ENCODE results near the gene PHLDB2.
A peak's percentile ranks its signal among the peaks of the same experiment; 100 is the strongest.

PHLDB2 gene

DNA sequence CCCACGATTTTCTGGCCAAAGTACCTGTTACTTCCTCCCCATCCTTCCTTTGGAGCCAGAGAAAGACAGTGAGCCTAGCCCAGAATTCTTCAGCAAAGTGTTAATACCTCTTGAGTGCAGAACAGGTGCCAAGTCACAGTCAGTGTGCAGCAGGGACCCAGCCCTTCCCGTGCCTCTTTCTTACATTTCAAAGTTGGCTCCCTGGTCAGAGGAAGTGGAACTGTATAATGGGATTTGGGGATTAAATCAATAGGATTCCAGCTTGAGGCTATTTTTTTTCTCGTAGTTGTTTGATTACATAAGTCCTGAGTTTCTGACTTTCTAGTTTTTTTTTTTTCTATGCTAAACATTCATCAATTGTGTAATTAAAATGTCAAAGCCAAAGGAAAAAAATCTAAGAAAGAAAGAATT is 67.2 kb downstream of the PHLDB2 start:
- DNase-seq (ENCODE audit: low read depth), result no peak

DNA sequence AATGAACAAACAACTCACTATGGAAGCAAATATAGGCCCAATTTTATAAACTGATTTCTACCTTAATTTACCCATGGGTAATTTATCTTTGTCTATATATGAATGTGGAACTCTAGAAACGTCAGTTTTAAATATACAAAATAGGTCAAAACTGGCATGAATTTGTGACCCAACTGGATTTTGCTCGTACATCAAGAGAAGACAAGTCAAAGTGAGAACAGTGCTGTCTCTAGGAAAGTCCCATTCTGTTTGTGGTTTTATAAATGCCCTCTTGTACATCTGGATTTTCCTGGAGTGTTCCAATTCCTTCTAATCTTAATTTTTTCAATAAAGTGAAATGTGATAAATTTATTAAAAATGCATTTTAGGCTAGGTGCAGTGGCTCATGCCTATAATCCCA is 69.5 kb downstream of the PHLDB2 start:
- DNase-seq (ENCODE audit: low read depth), result no peak

DNA sequence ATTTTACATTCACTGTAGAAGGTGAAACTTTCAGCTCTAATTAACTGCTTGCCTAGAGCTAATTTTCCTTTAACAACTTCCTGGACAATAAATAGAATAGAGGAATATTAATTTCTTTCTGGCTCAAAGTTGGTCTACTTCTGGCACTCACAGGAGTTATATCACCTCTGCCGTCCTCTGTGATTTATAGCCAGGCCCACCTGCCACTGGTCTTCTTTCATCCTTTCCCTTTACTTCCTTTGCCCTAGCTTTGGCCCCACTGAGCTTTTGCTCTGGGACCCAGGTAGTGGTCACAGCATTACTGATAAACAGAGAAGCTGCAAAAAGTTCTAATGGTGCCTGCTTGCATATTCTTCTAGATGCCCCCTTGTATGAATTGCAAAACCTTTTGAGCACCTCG is 70.4 kb downstream of the PHLDB2 start:
- DNase-seq (ENCODE audit: low read depth), result no peak

DNA sequence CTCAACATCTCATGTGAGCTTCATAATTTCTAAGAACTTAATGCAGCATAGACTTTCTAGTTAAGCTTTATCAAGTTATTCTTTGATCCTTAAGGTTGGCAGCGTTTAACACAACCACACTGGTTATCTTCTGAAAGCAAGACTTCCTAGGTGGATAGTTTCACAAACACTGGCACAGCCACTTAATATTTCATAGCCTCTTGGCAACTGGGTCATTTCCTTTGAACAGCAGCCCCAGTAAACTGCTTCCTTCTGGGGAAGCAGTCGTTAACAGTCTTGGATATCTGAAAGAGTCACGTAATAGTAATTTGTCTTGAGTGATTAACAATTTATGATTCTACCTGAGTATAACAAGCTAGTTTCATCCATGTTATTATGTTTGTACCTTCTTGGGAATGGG is 73.9 kb downstream of the PHLDB2 start:
- DNase-seq (ENCODE audit: low read depth), result no peak

DNA sequence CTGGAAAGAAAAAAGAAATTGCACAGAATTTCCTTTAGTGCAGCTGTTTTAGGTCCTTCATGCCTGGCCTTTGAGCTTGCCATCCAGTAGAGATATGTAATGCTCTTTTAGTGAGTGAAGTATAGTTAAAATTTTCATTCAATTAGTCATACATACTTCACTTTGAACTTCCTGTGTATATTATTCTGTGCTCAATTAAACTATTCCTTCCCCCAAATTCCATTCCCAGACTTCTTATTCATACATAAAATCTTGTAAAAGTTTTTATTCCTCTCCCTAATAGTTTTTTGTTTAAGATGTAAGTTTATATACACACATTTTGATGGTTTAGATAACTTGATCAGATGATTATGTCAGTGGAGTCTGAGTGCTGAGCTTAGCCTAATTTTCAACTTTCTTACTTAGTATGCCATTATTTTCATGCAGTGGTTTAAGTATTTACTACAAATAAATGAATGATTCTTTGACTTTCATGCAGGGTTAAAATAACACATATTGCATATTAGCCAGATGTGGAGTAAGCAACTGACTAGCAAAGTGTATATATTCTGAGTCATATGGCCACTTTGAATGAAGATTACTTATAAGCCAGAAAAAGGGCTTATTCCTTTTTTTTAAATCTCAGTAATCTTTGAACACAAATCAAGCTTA is 77.3 kb downstream of the PHLDB2 start:
- no peak for DNase-seq (ENCODE audit: low read depth)

DNA sequence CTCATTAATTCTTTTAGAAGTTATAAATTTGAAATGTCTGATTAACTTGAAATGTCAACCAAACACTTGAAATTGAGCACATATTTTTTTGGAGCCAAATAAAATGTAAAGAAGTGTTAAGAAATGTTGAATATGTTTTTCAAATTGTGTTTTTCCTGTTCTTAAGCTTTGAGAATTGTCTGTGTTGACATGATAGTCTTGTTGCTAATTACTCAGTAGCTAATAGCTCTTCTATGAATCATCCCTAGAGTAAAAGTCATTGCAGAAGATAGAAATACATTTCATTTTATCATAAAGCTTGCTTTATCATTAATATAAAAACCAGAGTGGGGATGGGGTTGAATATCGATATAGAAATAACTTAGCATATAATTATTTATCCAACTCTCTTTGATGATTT is 77.9 kb downstream of the PHLDB2 start:
- DNase-seq (ENCODE audit: low read depth), result no peak

DNA sequence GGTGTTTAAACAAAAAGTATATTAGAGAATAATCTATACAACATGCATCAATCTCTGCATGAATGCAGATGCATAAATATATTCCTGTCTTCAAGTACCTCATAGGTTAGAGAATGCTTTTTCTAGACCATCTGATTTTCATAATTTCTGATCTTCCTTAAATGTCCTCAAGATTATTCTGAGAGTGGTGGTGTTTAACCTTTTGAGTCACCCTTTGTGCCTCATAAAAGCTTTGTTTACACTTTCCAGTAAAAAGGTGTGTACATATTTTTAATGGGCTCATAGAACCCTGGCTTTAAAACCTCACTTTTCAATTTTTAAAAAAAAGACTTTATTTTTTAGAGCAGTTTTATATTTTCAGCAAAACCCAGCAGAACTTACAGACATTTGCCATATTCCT is 78.8 kb downstream of the PHLDB2 start:
- DNase-seq (ENCODE audit: low read depth), result no peak

DNA sequence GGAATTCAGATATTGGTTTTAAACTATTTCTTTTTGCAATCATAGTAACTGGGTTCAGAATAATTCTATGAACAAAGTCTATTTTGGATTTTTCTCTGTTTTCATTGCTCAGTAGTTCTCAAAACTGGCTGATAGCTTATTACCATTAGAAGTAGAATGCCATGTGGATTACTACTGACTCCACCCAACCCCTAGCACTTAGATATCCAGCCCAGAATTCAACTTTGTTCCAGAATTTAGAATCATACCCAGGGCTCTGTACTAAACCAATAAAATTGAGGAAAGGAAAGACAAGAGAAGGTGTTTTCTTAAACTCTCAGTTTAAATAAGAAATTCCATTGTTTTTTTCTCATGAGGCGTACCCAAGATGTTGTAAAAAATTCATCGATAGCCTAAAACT is 80.8 kb downstream of the PHLDB2 start:
- no peak for DNase-seq (ENCODE audit: low read depth)

DNA sequence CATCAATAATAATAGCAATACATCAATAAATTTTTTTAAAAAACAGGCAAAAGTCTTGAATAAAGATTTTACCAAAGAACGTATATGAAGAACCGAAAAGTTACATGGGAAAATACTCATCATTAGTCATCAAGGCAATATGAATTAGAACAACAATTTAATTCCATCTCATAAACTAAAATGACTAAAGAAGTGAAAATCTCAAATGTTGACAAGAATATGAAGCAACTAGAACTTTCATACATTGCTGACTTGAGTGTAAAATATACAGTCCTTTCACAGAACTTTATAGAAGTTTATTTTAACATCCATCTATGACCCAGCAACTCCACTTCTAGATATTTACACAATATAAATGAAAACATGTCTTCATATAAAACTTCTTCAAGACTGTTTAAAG is 84.5 kb downstream of the PHLDB2 start:
- no peak for DNase-seq (ENCODE audit: low read depth)

DNA sequence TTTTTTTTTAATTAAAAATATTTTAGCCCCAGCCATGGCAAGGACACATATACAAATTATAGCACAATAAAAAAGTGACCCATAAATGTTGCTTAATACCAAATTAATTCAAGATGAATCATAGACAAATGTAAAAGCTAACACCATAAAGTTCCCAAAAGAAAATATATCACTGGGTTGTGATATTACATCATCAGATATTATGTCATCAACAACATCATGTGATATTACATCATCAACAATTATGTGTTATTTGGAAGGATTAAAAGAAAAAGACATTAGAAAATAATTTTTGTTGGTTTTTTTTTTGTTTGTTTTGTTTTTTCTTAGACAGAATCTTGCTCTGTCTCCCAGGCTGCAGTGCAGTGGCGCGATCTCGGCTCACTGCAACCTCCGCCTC is 85.3 kb downstream of the PHLDB2 start:
- no peak for DNase-seq (ENCODE audit: low read depth)

DNA sequence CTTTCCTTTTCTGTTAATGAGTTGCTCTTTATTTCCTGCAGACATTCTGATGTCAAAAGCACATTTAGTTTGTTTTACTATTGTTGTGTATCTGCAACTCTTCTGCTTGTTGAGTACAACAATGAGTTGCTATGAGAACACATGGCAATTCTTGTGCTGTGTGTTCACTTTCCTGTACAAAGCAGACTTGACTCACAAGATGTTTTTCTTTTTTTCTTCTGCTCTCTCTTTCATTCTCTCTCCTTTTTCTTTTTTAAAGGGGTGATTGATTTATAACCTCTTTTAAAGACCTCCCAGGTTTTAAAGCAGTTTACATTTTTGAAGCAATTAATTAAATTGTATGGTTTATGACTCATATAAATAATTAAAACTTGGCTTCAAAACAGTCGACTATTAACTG is 88.2 kb downstream of the PHLDB2 start:
- no peak for DNase-seq (ENCODE audit: low read depth)

DNA sequence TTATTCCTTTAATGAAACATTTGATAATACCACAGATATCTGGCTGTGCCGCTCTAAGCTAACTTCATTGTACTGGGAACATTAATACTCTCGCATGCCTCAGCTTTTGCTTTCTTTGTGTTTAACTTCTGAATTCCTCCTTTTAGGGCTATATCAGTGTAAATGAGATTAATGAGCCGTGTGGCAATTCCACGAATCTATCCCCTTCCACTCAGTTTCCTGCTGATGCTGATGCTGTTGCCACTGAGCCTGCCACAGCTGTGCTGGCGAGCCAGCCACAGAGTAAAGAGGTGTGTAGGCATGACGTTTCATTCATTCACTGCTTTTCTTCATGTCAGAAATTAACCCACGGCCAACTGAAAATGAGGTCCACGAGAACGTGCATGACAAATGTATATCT is 89.7 kb downstream of the PHLDB2 start:
- DNase-seq (ENCODE audit: low read depth), result no peak

DNA sequence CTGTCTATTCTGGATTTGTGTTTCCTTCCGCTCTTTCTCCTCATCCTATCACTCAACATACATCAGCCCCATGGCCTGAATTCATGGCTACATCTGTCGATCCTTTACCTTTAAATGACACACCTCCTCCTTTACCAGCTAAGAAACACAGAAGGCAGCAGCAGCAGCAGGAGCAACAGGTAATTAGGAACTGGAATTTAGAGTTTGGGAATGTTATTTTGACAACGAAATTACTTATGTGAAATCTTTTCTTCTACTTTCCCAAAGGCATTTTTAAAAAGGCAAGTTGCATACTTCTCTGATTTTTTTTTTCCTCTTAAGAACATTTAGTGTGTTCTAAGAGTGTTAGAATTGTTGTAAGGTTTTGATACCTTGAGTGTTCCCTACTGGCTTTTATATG is 90.6 kb downstream of the PHLDB2 start:
- DNase-seq (ENCODE audit: low read depth), result no peak

DNA sequence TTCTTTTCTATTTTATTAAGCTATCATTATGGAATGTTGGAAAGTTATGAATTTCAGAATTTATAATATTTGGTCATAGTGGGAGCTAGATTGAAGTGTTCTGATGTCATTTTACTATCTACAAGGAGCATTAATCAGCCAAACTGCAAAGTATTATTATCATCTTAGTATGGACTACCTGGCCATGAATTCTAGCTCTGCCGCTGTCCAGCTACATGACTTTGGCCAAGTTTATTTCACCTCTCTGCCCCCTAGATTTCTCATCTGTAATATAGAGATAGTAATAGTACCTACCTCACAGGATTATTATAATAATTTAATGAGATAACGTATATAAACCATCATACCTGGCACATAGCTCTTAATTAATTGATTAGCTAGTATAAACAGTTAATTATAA is 92.0 kb downstream of the PHLDB2 start:
- DNase-seq (ENCODE audit: low read depth), result no peak

DNA sequence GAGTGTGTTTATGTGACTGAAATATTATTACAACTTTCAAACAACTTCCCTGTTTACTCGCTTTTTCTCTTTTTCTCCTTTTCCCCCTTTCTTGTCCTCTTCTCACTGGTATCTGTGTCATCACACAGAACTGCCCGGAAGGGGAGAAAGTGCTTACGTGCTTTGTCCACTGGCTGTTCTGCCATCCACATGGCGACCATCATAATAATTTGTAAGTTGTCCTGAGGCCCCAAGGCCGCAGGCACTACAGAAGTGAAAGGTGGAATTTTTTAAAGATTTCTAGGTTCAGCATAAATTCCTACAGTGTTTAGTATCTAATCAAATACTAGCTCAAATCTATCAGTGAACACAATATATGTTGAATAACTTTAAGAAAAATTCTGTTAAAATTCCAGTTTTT is 93.0 kb downstream of the PHLDB2 start:
- no peak for DNase-seq (ENCODE audit: low read depth)

DNA sequence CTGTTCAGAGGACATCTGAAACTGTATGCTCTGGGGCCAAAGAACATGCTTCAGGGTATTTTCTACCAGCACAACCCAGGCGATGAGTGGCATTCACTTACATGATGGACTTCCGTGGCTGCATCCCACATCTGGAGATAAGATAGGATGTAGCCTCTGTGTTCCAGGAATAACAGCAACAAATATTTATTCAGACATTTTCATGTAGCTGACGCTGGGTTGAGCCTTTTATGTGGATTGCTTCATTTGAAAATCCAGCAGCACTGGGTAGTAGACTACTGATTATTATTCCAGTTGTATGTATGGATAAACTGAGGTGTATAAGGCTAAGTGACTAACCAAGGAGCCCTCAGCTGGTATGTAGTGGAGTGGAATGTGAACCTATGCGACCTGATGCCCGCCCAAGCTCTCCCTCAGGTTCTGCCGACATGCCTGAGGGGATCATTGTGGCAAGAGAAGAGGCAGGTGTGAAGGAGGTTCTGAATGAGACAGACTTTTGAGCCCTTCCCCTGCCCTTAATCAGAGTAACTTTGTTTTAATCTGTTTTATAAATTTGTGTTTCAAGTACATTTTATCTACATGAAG is 93.9 kb downstream of the PHLDB2 start:
- DNase-seq (ENCODE audit: low read depth), result no peak

DNA sequence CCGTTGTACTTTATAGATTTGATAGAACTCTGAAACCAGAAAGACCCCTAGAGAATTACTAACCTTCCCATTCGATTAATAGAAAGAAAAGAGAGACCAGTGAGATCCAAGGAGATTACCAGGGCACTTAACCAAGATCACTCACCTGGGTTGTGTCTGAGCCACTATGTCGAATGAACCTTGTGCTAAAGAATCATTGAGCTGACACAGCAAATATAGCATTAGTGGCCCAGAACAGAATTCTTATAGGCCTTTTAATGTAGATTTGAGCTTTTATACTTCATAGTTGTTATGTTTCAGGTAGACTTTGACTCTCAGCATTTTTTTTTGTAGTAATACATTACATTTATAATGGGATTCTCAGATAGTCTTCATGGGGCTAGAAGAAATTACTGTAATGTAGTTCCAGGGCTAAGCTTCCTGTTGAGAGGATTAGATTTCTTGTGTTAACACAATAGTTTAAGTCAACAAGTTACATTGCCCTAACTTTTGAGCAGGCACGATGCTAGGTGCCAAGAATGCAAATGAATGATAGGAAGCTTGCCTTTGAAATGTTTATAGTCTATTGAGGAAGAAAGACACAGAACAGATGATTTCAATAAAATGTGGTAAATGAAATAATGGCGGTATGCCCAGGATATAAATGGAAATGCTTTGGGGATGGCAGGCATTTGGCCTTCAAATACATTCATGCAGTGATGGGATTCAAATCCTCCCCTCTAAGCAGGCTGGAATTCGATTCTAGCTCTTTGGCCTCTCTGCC is 95.3 kb downstream of the PHLDB2 start:
- DNase-seq (ENCODE audit: low read depth), result no peak

DNA sequence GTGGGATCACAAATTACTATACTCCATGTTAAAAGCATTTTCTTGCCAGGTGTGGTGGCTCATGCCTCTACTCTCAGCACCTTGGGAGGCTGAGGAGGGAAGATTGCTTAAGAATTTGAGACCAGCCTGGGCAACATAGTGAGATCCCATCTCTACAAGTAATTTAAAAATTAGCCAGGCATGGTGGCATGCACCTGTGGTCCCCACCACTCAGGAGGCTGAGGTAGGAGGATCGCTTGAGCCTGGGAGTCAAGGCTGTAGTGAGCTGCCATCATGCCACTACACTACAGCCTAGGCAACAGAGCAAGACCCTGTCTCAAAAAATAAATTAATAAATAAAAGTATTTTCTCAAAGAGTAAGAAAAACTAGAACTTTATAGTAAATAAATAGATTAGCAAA is 96.8 kb downstream of the PHLDB2 start:
- DNase-seq (ENCODE audit: low read depth), result no peak

DNA sequence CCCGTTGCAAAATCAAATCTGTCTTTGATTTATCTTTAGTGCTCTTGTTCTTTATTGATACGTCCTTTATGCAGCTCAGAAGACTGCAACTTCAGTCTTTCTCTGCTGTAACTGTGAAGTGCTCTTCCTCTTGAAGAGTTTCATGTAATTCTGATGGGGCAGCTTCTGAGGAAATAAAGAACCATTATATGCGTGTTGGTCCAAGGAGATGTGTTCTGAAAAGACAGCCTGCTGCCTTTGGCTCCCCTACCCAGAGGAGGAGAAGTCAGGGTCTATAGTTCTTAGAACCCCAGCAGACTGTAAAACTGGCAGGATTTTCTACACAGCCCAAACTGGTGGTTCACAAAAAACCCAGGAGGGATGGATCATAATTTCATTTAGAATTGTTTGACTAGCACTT is 97.4 kb downstream of the PHLDB2 start:
- DNase-seq (ENCODE audit: low read depth), result no peak

DNA sequence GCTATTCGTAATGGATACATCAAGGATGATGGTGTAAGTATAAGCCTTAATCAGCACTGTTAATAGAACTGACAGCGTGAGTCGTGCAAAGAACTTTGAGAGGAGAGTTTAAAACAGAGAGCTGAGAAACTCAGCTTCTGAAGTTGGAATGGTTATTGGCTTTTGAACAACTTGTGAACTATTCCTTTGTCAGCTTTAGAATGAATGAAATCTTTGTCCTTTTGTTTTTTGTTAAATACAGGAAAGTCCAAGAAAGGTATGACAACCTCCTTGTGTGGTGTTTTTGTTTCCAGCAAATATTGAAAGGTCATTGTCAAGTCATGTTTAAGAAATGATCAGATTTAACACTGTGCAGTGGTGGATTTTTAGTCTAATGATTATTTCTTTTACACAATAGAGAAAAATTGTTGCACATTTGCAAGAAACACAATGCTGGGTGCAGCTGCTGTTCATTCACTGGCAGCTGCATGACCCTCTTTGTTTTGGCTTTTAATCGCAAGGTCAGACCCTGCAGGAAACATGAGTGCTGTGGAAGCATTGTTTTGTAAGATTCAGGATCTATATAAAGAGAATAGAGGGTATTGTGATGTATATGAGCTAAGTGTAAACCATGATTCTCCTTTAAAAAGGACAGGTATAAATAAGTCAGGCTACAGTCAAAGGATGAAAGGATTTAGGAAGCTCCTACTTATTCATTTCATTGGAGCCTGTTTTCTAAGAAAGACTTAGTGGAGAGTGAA is 98.1 kb downstream of the PHLDB2 start:
- DNase-seq (ENCODE audit: low read depth), result no peak

DNA sequence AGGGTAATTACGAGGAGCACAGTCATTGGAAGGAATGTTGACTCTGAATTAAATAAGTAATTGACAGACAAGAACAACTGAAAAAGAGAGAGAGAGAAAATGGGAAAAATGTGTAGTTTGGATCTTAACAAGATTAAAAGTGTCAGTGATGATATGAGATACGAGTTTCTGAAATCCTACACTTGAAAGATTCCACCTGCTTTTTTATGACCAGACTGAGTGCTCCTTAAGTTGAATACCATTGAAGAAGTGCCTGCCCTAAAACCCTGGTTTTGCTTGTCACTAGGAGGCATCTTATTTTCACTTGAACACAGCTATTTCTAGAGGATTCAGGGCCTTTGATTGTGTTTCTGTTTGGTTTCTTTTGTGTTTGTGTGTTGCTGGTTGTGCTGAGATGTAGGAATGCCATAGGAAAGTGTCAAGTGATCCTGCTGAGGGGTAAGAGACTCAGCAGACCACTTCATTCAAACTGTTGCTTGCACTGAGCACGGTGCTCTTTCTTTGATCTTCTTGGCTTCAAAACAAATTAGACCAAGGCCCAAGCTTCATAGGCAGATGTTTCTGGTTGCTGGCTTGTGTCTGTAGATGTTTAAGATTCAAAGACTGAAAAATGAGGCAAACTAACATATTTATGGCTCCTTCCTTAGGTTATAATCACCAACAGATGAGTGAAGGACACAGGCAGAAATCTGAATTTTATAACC is 102.5 kb downstream of the PHLDB2 start:
- DNase-seq (ENCODE audit: low read depth), result no peak

DNA sequence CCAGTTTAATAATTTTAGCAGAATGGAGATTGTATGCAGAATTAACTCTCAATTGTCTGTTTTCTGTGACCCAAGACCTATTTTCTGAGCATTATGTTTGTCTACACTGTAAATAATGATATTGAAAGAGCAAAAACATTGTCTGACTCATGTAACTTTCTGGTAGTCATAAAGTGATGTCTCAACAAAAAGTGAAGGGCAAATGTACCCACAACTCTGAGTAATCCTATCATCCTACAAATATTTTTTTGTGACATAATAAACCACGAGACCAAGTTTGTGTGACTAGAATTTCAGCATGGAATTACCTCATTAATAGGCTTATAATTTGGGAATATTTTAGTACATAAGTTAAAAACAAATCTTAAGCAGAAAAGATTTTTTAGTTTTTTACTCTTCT is 104.4 kb downstream of the PHLDB2 start:
- peak; percentile 79 for DNase-seq (ENCODE audit: low read depth)
